Central memory CD4-positive, alpha-beta T cell (primary cell): ENCODE measurements around the gene JADE3.

ENCODE experiments used
- DNase-seq: peaks from one replicate; pipeline ENCODE4 v3.0.0; 2022

JADE3 gene

DNA sequence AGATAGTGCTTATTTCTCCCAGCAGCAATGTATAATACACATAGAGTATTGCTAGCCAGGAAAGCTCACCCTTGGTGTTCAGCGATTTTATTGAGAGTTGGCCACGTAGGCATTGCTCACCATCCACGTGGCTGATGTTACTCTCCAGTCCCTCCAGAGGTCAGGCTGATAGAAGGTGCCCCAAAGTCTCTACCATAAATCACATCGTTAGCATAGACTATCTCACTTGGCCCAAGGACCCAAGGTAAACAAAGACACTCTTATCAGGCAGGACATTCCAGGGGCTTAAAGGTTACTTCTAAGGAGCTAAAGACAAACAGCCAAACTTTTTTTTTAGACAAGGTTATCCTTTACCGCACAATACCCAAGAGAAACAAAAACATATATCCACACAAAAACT, 135.8 kb downstream of the JADE3 start:
- DNase-seq: no peak

GRCh38 chrX:47059142-47059874, 147.1 kb downstream of the JADE3 start:
- DNase-seq: no peak

DNA sequence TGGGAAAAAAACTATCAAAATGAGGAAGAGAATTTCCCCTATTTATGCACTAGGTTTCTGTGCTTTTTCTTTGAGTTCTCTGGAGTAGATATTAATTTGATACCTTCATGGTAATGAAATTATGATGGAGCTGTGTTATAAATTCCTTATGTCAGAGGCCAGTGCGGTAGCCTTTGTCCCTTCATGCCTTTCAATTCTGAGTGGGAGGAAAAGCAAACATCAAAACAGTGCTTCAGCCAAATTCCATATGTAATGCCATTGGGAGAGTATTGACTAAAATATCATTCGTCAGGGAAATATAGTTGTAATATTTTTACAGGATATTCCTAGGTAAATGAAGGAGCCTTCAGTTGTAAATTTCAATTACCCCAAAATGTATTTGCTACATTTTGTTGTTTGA, 148.5 kb downstream of the JADE3 start:
- no peak for DNase-seq

- no peak for DNase-seq
Observed at GRCh38 chrX:47061238-47061919, 149.2 kb downstream of the JADE3 start.

DNA sequence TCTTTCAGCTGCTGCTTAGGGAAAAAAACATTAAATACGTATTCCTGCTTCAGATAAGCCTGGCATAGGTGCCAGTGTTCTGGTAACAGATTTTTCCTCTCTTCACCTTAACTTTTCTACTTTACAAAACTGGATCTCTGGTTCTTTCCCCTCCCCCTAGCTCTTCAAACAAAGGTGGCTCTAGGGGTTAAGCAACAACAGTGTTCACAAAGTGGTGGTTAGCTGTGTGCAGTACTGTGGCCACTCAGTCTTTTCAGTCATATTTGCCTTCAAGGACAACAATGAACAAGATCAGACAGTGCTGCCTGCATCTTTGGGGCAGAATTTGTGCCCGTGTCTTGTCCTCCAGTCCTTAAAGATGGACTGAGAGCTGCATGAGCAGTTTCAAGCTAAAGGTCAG, 151.0 kb downstream of the JADE3 start:
- no peak for DNase-seq

- no peak for DNase-seq
Observed at GRCh38 chrX:47068214-47068613, 156.0 kb downstream of the JADE3 start.

DNA sequence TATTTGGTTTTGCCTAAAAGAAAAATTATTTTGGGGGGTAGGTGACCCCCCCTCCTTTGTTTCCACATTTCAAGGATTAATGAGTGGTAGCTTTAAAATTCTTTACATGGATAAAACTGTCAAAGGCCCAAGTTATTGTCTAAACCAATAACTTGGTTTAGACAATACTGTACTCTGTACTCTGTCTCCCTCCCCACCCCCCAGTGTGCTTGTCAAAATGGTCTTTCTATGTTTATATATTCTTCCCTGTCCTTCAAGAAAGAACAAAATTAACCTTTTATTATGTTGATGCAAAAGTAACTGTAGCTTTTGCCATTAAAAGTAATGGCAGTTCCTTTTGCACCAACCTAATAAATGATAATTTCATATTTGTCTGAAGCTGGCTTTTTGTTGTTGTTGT, 156.5 kb downstream of the JADE3 start:
- DNase-seq: no peak

- DNase-seq: no peak
Observed at GRCh38 chrX:47078129-47079043, 166.2 kb downstream of the JADE3 start, which contains the start of gene RGN. TSS of gene RGN (plus strand) at chrX:47078443. CDS start at chrX:47081145, 2,702 bp downstream.

GRCh38 chrX:47080215-47080914, 168.1 kb downstream of the JADE3 start:
- no peak for DNase-seq

DNA sequence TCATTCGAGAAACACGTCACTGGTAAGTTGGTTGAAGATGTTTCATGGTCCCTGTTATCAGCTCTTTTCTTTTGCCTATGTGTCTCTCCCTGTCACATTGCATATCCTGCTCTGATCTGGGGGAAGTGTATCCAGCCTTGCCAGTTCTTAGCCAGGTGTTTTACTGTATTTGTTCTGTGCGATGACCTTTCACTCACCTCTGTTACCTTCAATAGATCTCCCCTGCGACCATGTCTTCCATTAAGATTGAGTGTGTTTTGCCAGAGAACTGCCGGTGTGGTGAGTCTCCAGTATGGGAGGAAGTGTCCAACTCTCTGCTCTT, 168.7 kb downstream of the JADE3 start:
- DNase-seq: no peak

GRCh38 chrX:47091149-47091775, 179.0 kb downstream of the JADE3 start:
- DNase-seq: no peak

DNA sequence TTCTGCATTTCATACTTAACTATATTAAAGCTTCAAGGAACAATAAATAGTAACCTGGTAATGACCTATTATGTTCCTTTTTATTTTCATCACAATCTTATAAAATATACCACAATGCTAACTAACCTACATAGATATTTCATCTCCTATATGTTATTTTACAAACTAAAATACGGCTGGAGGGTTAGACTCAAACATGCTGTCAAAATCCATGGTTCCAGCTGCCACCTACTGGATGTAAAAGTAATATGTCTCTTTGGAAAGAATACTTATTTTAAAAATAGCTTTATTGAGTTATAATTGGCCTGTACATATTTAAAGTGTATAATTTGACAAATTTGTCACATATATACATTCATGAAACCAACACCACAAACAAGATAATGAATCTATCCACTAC, 181.0 kb downstream of the JADE3 start:
- DNase-seq: no peak

DNA sequence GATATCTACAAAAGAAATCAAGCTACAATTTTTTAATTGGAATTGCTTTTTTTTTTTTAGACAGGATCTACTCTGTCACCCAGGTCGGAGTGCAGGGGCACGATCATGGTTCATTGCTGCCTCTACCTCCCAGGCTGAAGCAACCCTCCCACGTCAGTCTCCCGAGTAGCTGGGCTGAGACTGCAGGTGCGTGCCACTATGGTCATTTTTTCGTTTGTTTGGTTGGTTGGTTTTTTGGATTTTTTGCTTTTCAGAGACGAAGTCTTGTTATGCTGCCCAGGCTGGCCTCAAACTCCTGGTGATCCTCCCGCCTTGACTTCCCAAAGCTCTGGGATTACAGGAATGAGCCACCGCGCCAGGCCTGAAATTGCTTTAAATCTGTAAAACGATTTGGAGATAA, 181.6 kb downstream of the JADE3 start:
- DNase-seq: no peak

DNA sequence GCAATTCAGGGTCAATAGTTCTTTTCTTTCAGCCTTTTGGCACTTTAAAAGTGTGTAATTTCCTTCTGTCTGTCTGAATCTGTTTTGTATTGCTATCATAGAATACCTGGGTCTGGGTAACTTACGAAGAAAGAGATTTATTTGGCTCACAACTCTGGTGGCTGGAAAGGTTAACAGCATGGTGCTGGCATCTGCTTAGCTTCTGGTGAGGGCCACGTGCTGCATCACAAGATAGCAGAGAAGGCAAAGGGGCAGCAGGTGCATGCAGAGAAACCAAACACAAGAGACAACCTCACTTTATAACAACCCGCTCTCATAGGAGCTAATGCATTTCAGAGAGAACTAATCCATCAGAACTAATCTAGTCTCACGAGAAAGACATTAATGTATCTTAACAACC, 184.8 kb downstream of the JADE3 start:
- no peak for DNase-seq

- DNase-seq: no peak
Observed at GRCh38 chrX:47098338-47099094, 186.3 kb downstream of the JADE3 start.

DNA sequence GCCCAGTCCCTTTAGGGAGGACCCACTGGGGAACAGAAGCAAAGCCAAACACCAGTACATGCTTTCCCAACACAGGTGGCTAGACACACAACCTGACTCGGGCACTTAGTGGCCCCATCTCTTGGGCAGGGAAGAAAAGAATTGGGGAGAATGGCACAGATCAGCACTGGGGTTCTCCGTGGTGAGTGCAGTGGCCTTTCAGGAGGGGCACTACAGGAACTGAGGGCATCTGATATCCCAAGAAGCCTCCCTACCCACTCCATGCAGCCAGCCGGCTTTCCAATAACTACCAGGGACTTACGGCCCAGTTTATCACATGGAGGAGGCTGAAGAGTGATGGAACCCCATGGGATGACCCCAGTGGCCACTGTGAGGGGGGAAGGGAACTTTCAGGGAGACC, 189.0 kb downstream of the JADE3 start:
- no peak for DNase-seq
